Thoracic aorta (tissue), 2 donors: Measurements from ENCODE around the gene CYP1A1. TPM values are rescaled to one million over a fixed set of nuclear protein-coding genes. Genes with fewer than 3 reads are reported as not detected.

Experiments
- ATAC-seq: fragments of 150-250 bp; one replicate; pipeline ENCODE4 v1.8.0; 2017; ENCODE audit warnings: low read depth; ENCODE audit not compliant: insufficient number of reproducible peaks, low FRiP score
- DNase-seq: peaks from one replicate; pipeline ENCODE4 v3.0.0-alpha.2; 2020; ENCODE audit warnings: low spot score
- H3K27ac ChIP-seq, 2 donors: fragments of 200-600 bp; sonication (generic); 1 replicate in 1 of 2; 2 replicates in 1 of 2; pipeline ENCODE4 v1.5.1; 2016; ENCODE audit warnings: mild to moderate bottlenecking in 2 of 2, moderate library complexity in 2 of 2
- H3K27me3 ChIP-seq: fragments of 200-600 bp; sonication (generic); replicated peaks from 2 replicates; pipeline ENCODE4 v1.6.0; 2016; ENCODE audit warnings: mild to moderate bottlenecking; ENCODE audit not compliant: insufficient read depth
- H3K36me3 ChIP-seq: fragments of 200-600 bp; sonication (generic); one replicate; pipeline ENCODE4 v1.5.1; 2016
- H3K4me1 ChIP-seq, 2 donors: fragments of 200-600 bp; sonication (generic); 1 replicate in 1 of 2; 2 replicates in 1 of 2; pipeline versions ENCODE4 v1.5.1 to v1.6.0; 2016; ENCODE audit warnings: low read depth in 2 of 2, mild to moderate bottlenecking in 1 of 2; ENCODE audit not compliant: control insufficient read depth in 1 of 2
- H3K4me3 ChIP-seq: fragments of 200-600 bp; sonication (generic); 2 replicates; pipeline ENCODE4 v1.5.1; 2016; ENCODE audit warnings: mild to moderate bottlenecking
- H3K9me3 ChIP-seq: fragments of 200-600 bp; sonication (generic); 2 replicates; pipeline ENCODE4 v1.5.1; 2016
- CTCF ChIP-seq: fragments of 200-600 bp; sonication (generic); IDR thresholded peaks from one replicate; pipeline ENCODE4 v1.5.1; 2019; ENCODE audit warnings: antibody characterized with exemption
- total RNA-seq, 2 donors: library from RNA; depleted of rRNA; stranded (reverse); fragments of >200 nt; gene quantifications; one replicate each; pipeline versions ENCODE4 v1.1.0 to v1.2.3, GENCODE V29; 2016

The CYP1A1 gene
- total RNA-seq = under 1 TPM in 1 of 2 donors, not detected in 1; 0.54 TPM

- no peak for TF ChIP-seq CTCF
- no peaks in the 10 kb centered on the region for H3K27me3 ChIP-seq
- H3K36me3 ChIP-seq = no peaks in the 10 kb centered on the region
- ATAC-seq = no peak
- H3K27ac ChIP-seq = no peak within 1 kb of the TSS
- DNase-seq = no peak
- H3K4me3 ChIP-seq = peak within 1 kb of the TSS; percentile 89
- no peaks in the 10 kb centered on the region for H3K9me3 ChIP-seq
- H3K4me1 ChIP-seq = peaks cover 4 to 8% of the 10 kb centered on the region in 2 donors
Measured at GRCh38 chr15:74725225-74725774, at the start of gene CYP1A1. Gene CYP1A1 (minus strand): TSS chr15:74725528. CDS start chr15:74723097, 2,431 bp downstream.

- no peak for TF ChIP-seq CTCF
- ATAC-seq = no peak
- H3K27ac ChIP-seq = no peak overlapping the region
- DNase-seq = no peak
- no peak overlapping the region for H3K4me3 ChIP-seq
- H3K27me3 ChIP-seq = no peaks in the 10 kb centered on the region
- no peaks in the 10 kb centered on the region for H3K9me3 ChIP-seq
- no peaks in the 10 kb centered on the region for H3K36me3 ChIP-seq
- H3K4me1 ChIP-seq = peaks cover 5 to 8% of the 10 kb centered on the region in 2 donors
Measured at GRCh38 chr15:74773731-74774252, 48.5 kb upstream of the CYP1A1 start.

- H3K4me3 ChIP-seq = no peak overlapping the region
- H3K4me1 ChIP-seq = peaks cover 5 to 10% of the 10 kb centered on the region in 2 donors
- no peak for TF ChIP-seq CTCF
- ATAC-seq (no peak), DNase-seq (no peak)
- no peaks in the 10 kb centered on the region for H3K9me3 ChIP-seq
- no peaks in the 10 kb centered on the region for H3K36me3 ChIP-seq
- H3K27me3 ChIP-seq = no peaks in the 10 kb centered on the region
- no peak overlapping the region for H3K27ac ChIP-seq
Measured at GRCh38 chr15:74773329-74773728, 48.0 kb upstream of the CYP1A1 start.

GRCh38 chr15:74770211-74770903 is 45.0 kb upstream of the CYP1A1 start:
- ATAC-seq (no peak), DNase-seq (no peak)
- TF ChIP-seq CTCF = no peak
- no peak overlapping the region for H3K4me3 ChIP-seq
- H3K4me1 ChIP-seq = peaks cover 2 to 10% of the 10 kb centered on the region in 2 donors
- H3K27ac ChIP-seq = no peak overlapping the region
- no peaks in the 10 kb centered on the region for H3K36me3 ChIP-seq
- no peaks in the 10 kb centered on the region for H3K9me3 ChIP-seq
- H3K27me3 ChIP-seq = no peaks in the 10 kb centered on the region

GRCh38 chr15:74769463-74770025 is 44.2 kb upstream of the CYP1A1 start:
- H3K4me3 ChIP-seq = no peak overlapping the region
- TF ChIP-seq CTCF = no peak
- H3K4me1 ChIP-seq = peaks cover 0 to 10% of the 10 kb centered on the region in 2 donors
- DNase-seq = no peak
- no peaks in the 10 kb centered on the region for H3K27me3 ChIP-seq
- ATAC-seq = no peak
- no peaks in the 10 kb centered on the region for H3K36me3 ChIP-seq
- no peaks in the 10 kb centered on the region for H3K9me3 ChIP-seq
- no peak overlapping the region for H3K27ac ChIP-seq
